Adrenal gland (tissue), 5 donors: ENCODE data around the gene MALT1.

Experiments
- POLR2A ChIP-seq, 2 donors: fragments of 450-650 bp; IDR thresholded peaks; one replicate each; pipeline ENCODE4 v1.6.1; 2017; ENCODE audit warnings: antibody characterized with exemption in 2 of 2, mild to moderate bottlenecking in 2 of 2, moderate library complexity in 1 of 2
- TF ChIP-seq, protein P1 (sequence below), 6 experiments: fragments of 450-650 bp in 4 of 6; fragments of 200-600 bp in 2 of 6; sonication (generic) in 1 of 6; IDR thresholded peaks; 1 replicate in 5 of 6; 2 replicates in 1 of 6; pipeline versions ENCODE4 v1.5.1 to v1.8.0; 2016 to 2021; ENCODE audit warnings: antibody characterized with exemption in 6 of 6, mild to moderate bottlenecking in 2 of 6, moderate library complexity in 1 of 6
- donor health status: DM: no; HTN: no; CAD: no.

GRCh38 chr18:58781627-58782194, 110.4 kb downstream of the MALT1 start:
- TF ChIP-seq, protein P1, sequence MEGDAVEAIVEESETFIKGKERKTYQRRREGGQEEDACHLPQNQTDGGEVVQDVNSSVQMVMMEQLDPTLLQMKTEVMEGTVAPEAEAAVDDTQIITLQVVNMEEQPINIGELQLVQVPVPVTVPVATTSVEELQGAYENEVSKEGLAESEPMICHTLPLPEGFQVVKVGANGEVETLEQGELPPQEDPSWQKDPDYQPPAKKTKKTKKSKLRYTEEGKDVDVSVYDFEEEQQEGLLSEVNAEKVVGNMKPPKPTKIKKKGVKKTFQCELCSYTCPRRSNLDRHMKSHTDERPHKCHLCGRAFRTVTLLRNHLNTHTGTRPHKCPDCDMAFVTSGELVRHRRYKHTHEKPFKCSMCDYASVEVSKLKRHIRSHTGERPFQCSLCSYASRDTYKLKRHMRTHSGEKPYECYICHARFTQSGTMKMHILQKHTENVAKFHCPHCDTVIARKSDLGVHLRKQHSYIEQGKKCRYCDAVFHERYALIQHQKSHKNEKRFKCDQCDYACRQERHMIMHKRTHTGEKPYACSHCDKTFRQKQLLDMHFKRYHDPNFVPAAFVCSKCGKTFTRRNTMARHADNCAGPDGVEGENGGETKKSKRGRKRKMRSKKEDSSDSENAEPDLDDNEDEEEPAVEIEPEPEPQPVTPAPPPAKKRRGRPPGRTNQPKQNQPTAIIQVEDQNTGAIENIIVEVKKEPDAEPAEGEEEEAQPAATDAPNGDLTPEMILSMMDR (IDR thresholded peaks at IDR 0.05), result peak; percentile 78 to 99 (median 92)
- no peak for TF ChIP-seq POLR2A (IDR thresholded peaks at IDR 0.05)
